ENCODE data around the gene G2E3. TPM values are rescaled to one million over a fixed set of nuclear protein-coding genes. Genes with fewer than 3 reads are reported as not detected.

G2E3 gene
- total and polyA plus RNA-seq, 9 donors: 5.5 to 20.4 (median 15.7) TPM

- TF ChIP-seq CTCF (IDR thresholded peaks at IDR 0.05) (no peak), POLR2A (IDR thresholded peaks at IDR 0.05) (no peak), EP300 (IDR thresholded peaks at IDR 0.05) (no peak)
- 10 to 13% (median 12%) methylated on average over 6 of the region's 6 CpGs for WGBS, 3 donors
- intact Hi-C loops (cut with DNase I): no loop called here
Measured at GRCh38 chr14:30558362-30558674, 640 bp upstream of the G2E3 start.

GRCh38 chr14:30559638-30560091 is 707 bp downstream of the G2E3 start:
- Histone ChIP-seq H3K4me3 (peak overlapping the region; percentile 72), H3K36me3 (no peaks in the 10 kb centered on the region), H3K4me1 (ENCODE audit: insufficient read depth) (peaks cover 2% of the 10 kb centered on the region), H3K27ac (peak overlapping the region in 1 of 2 donors; percentile 51), H3K27me3 (no peaks in the 10 kb centered on the region), H3K9me3 (no peaks in the 10 kb centered on the region)
- 0 to 1% (median 0%) methylated on average over 16 of the region's 16 CpGs for WGBS, 3 donors
- intact Hi-C loops (cut with DNase I): no loop called here
- TF ChIP-seq CTCF (IDR thresholded peaks at IDR 0.05): no peak
- no peak for TF ChIP-seq EP300 (IDR thresholded peaks at IDR 0.05)
- no peak for TF ChIP-seq POLR2A (IDR thresholded peaks at IDR 0.05)
- no peak for DNase-seq

More at GRCh38 chr14:30558362-30558674, 640 bp upstream of the G2E3 start:
- Histone ChIP-seq H3K27me3 (no peaks in the 10 kb centered on the region), H3K4me1 (ENCODE audit: insufficient read depth) (no peaks in the 10 kb centered on the region), H3K36me3 (no peaks in the 10 kb centered on the region), H3K9me3 (no peaks in the 10 kb centered on the region), H3K4me3 (peak overlapping the region; percentile 72), H3K27ac (peak overlapping the region; percentile 49 to 51)
- DNase-seq: no peak

GRCh38 chr14:30560581-30560980 is 1.6 kb downstream of the G2E3 start:
- peaks cover 2% of the 10 kb centered on the region for H3K4me1 ChIP-seq (ENCODE audit: insufficient read depth)
- no peak overlapping the region for H3K4me3 ChIP-seq
- no peak overlapping the region for H3K27ac ChIP-seq
- H3K36me3 ChIP-seq: no peaks in the 10 kb centered on the region
- no peaks in the 10 kb centered on the region for H3K27me3 ChIP-seq
- TF ChIP-seq POLR2A (IDR thresholded peaks at IDR 0.05) (no peak), EP300 (IDR thresholded peaks at IDR 0.05) (no peak), CTCF (IDR thresholded peaks at IDR 0.05) (no peak)
- WGBS, 3 donors: 77 to 84% (median 81%) methylated on average over 1 of the region's 1 CpG
- H3K9me3 ChIP-seq: no peaks in the 10 kb centered on the region
- intact Hi-C loops (cut with DNase I): no loop called here
- DNase-seq: no peak

- WGBS, 3 donors: 93 to 98% (median 96%) methylated on average over 2 of the region's 2 CpGs
- TF ChIP-seq EP300 (IDR thresholded peaks at IDR 0.05) (no peak), CTCF (IDR thresholded peaks at IDR 0.05) (no peak), POLR2A (IDR thresholded peaks at IDR 0.05) (no peak)
- Histone ChIP-seq H3K4me3 (no peak overlapping the region), H3K9me3 (no peaks in the 10 kb centered on the region), H3K4me1 (ENCODE audit: insufficient read depth) (peaks cover 2% of the 10 kb centered on the region), H3K27ac (no peak overlapping the region), H3K36me3 (no peaks in the 10 kb centered on the region), H3K27me3 (no peaks in the 10 kb centered on the region)
- intact Hi-C loops (cut with DNase I): no loop called here
- DNase-seq: no peak
Measured at GRCh38 chr14:30564235-30564867, 5.4 kb downstream of the G2E3 start.
